Measurements from ENCODE around the gene HMOX1. TPM values are rescaled to one million over a fixed set of nuclear protein-coding genes. Genes with fewer than 3 reads are reported as not detected.

HMOX1 gene
- polyA plus RNA-seq, 1 donor (not counting 4 experiments of a cell fraction or from before 2014, with no cell fraction given): 1.5 TPM

DNA sequence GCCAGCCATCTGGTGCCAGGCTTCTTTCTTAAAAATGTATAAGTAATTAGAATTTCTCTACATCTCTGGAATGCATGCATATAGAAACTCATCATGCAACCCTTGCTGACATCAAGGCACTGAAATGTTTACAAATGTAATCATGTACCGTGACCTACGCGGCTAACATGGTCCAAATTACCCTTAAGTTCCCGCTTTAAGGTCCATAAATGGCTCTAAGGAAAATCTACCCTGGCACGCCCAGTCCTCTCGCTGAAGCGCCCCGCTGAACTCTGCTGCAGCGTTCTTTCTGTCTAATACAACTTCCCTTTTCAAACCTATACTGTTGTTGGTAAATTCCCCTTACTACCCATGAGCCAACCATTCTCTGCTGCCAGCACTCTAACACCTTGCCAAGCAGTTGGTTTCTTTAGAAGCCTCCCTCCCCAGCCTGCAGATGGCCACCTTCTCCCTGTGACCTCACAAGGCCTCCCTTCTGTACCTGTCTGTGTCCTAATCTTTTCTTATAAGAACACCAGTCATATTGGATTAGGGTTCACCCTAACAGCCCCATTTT, 13.5 kb upstream of the HMOX1 start:
- H2AFZ ChIP-seq (ENCODE audit: control insufficient read depth, low read length): no peak overlapping the region
- DNase-seq (ENCODE audit: low read depth, low spot score) (no peak), FAIRE-seq (no peak)
- no peak overlapping the region for H3K4me3 ChIP-seq (ENCODE audit: control insufficient read depth in 2 of 3, extremely low read depth in 1 of 3, insufficient read depth in 2 of 3, low read depth in 1 of 3, low read length in 3 of 3)
- no peaks in the 10 kb centered on the region for H3K9me3 ChIP-seq (ENCODE audit: control insufficient read depth, low read depth, low read length)
- H4K20me1 ChIP-seq (ENCODE audit: control insufficient read depth, extremely low read depth, insufficient read depth, low read length): no peaks in the 10 kb centered on the region
- no peaks in the 10 kb centered on the region for H3K27me3 ChIP-seq (ENCODE audit: control insufficient read depth, extremely low read depth, insufficient read depth, low read length)
- H3K4me2 ChIP-seq (ENCODE audit: control insufficient read depth, extremely low read depth, insufficient read depth, low read depth, low read length): no peak overlapping the region
- TF ChIP-seq CTCF (optimal IDR thresholded peaks at IDR 0.05 in 1 of 3, IDR thresholded peaks at IDR 0.05 in 1 of 3, conservative IDR thresholded peaks at IDR 0.05 in 1 of 3; ENCODE audit: extremely low read depth in 1 of 3, insufficient read depth in 2 of 3, low read length in 3 of 3) (peak in 1 of 3 experiments; percentile 23), EZH2 (IDR thresholded peaks at IDR 0.05; ENCODE audit: low read length) (no peak)
- H3K79me2 ChIP-seq (ENCODE audit: control insufficient read depth, insufficient read depth, low read length): no peaks in the 10 kb centered on the region
- dilution Hi-C loops (cut with MboI; ENCODE audit: extremely low pct_ligation_motif_present, low sequenced_read_pairs): no loop called here
- no peak overlapping the region for H3K9ac ChIP-seq (ENCODE audit: control insufficient read depth, extremely low read depth, insufficient read depth, low read length)
- no peaks in the 10 kb centered on the region for H3K36me3 ChIP-seq (ENCODE audit: control insufficient read depth in 2 of 2, extremely low read depth in 1 of 2, insufficient read depth in 2 of 2, low read length in 2 of 2)
- H3K9me1 ChIP-seq (ENCODE audit: control insufficient read depth, extremely low read depth, insufficient read depth, low read length): no peaks in the 10 kb centered on the region
- H3K27ac ChIP-seq (ENCODE audit: control insufficient read depth, insufficient read depth, low read length): no peak overlapping the region
- peaks cover 10% of the 10 kb centered on the region for H3K4me1 ChIP-seq (ENCODE audit: control insufficient read depth, extremely low read depth, insufficient read depth, low read length)

- Histone ChIP-seq H3K9me3 (ENCODE audit: control insufficient read depth, low read depth, low read length) (no peaks in the 10 kb centered on the region), H3K4me2 (ENCODE audit: control insufficient read depth, extremely low read depth, insufficient read depth, low read depth, low read length) (no peak overlapping the region), H3K9ac (ENCODE audit: control insufficient read depth, extremely low read depth, insufficient read depth, low read length) (no peak overlapping the region), H3K9me1 (ENCODE audit: control insufficient read depth, extremely low read depth, insufficient read depth, low read length) (no peaks in the 10 kb centered on the region), H3K79me2 (ENCODE audit: control insufficient read depth, insufficient read depth, low read length) (no peaks in the 10 kb centered on the region), H3K27me3 (ENCODE audit: control insufficient read depth, extremely low read depth, insufficient read depth, low read length) (no peaks in the 10 kb centered on the region), H4K20me1 (ENCODE audit: control insufficient read depth, extremely low read depth, insufficient read depth, low read length) (no peaks in the 10 kb centered on the region), H3K36me3 (ENCODE audit: control insufficient read depth in 2 of 2, extremely low read depth in 1 of 2, insufficient read depth in 2 of 2, low read length in 2 of 2) (no peaks in the 10 kb centered on the region), H3K27ac (ENCODE audit: control insufficient read depth, insufficient read depth, low read length) (no peak overlapping the region), H3K4me1 (ENCODE audit: control insufficient read depth, extremely low read depth, insufficient read depth, low read length) (peaks cover 10% of the 10 kb centered on the region), H2AFZ (ENCODE audit: control insufficient read depth, low read length) (no peak overlapping the region), H3K4me3 (ENCODE audit: control insufficient read depth in 2 of 3, extremely low read depth in 1 of 3, insufficient read depth in 2 of 3, low read depth in 1 of 3, low read length in 3 of 3) (no peak overlapping the region)
- DNase-seq (ENCODE audit: low read depth, low spot score): no peak
- TF ChIP-seq CTCF (optimal IDR thresholded peaks at IDR 0.05 in 1 of 3, IDR thresholded peaks at IDR 0.05 in 1 of 3, conservative IDR thresholded peaks at IDR 0.05 in 1 of 3; ENCODE audit: extremely low read depth in 1 of 3, insufficient read depth in 2 of 3, low read length in 3 of 3) (no peak), EZH2 (IDR thresholded peaks at IDR 0.05; ENCODE audit: low read length) (no peak)
- no peak for FAIRE-seq
- dilution Hi-C loops (cut with MboI; ENCODE audit: extremely low pct_ligation_motif_present, low sequenced_read_pairs): no loop called here
Observed at GRCh38 chr22:35368386-35368785, 12.5 kb upstream of the HMOX1 start.
